Frontal cortex (tissue), 4 donors: Measurements from ENCODE around the gene FBXW11. TPM values are rescaled to one million over a fixed set of nuclear protein-coding genes. Genes with fewer than 3 reads are reported as not detected.

Source experiments
- DNase-seq, 2 donors: peaks; one replicate each; pipeline ENCODE4 v3.0.0; 2012; ENCODE audit warnings: low spot score in 2 of 2
- FAIRE-seq: peaks from 2 replicates; lab custom pipeline; 2012; peaks lifted over from hg19 to GRCh38; lab: Jason Lieb, UNC
- total RNA-seq: library from RNA; depleted of rRNA; stranded (reverse); fragments of >200 nt; gene quantifications from one replicate; pipeline ENCODE4 v1.2.3, GENCODE V29; 2014
- donor health status: control.
- donor health status: control.
- donor health status: control.

Gene FBXW11
- total RNA-seq, 1 donor from 2014 or later: 159 TPM

DNA sequence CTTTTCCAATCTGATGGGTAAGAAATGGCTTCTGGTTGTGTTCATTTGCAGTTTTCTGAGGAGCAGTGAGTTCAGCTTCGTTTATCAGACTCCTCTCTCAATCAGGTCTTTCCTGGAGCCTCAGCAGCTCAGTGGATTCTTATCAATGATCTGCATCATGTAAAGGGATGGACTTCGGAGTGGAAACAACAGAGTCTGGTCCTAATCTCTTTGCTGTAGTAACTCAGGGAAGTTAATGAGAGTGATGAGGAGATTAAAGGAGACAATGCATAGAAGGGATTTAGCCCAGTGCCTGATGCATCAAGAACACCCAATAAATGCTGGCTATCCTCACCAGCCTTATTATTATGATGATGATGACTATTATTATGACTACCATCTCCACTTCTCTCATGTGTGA, 173.7 kb downstream of the FBXW11 start:
- no peak for DNase-seq
- no peak for FAIRE-seq

GRCh38 chr5:171830686-171831085, 175.8 kb downstream of the FBXW11 start:
- FAIRE-seq (no peak), DNase-seq (no peak)

DNA sequence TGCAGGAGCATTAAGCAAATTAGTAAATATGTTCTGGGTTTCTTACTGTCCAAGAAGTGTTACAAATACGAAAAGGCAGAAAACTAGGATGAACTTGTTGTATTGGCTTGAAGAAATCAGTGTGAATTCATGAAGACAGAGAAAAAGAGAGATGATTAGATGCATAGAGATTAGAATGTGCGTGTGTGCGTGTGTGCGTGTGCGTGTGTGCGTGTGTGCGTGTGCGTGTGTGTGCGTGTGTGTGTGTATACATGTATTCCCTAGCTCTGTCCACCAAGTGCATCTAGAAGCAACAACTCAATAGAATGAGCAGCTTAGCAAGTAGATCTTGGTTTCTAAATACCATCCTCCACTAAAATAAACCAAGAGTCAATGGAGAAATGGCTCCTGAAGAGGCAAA, 179.3 kb downstream of the FBXW11 start:
- no peak for DNase-seq
- no peak for FAIRE-seq

DNA sequence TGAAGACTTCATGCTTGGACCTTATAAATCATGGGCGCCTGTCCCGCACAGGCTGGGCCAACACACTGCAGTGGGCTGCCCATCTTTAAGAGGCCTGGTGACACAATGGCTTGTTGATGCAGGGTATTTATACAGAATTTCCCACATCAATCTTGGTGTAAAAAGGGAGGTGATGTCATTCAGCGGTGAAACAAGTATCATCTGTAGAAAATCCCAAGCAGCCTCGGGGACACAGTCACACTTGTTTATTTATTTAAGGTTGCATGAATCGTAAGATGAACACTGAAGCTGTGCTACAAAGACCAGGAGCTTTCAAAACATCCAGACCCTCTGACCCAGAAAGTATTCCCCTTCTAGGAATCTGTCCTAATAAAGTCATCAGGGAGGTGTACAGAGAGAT, 180.3 kb downstream of the FBXW11 start:
- no peak for DNase-seq
- FAIRE-seq: no peak

DNA sequence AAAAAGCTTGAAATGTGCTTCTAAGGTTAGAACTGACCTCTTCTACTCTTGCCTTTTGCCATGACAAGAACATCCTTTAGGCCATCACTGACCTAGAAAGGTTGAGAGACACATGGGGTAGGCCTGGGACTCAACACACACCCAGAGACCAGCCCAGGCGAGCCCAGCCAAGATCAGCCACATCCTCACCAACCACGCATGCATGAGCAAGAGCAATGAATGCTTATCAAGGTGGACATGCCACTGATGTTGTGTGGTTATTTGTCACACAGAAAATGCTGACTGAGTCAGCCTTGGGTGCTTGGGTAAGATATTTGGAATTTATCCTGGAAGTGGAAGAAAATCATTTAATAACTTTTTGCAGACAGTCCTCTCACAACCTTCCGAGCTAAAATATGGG, 181.4 kb downstream of the FBXW11 start:
- no peak for FAIRE-seq
- no peak for DNase-seq

- DNase-seq (no peak), FAIRE-seq (no peak)
These were observed 183.2 kb downstream of the FBXW11 start for GRCh38 chr5:171823269-171823668.

GRCh38 chr5:171821286-171821685, 185.2 kb downstream of the FBXW11 start:
- DNase-seq: no peak
- no peak for FAIRE-seq

- FAIRE-seq: no peak
- no peak for DNase-seq
These were observed 185.9 kb downstream of the FBXW11 start for GRCh38 chr5:171820561-171820960.

DNA sequence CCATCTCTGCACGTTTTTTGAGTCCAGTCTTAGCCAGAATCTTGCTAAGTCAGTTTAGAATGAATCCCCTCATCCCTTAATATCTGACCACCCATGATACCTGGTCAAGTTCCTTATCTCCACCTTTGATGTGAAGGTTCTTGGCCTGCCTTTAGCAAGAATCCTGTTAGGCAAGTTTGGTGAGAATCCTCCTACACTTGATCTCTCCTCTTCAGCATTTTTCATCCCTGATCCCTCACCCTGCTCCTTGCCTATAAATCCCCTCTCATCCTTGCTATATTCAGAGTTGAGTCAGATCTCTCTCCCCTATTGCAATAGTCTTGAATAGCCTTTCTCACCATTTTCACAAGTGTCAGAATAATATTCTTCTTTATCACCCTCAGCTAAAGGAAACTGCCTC, 189.8 kb downstream of the FBXW11 start:
- no peak for DNase-seq
- FAIRE-seq: no peak

- DNase-seq: no peak
- FAIRE-seq: no peak
These were observed 192.5 kb downstream of the FBXW11 start for GRCh38 chr5:171813813-171814490.

- DNase-seq (no peak), FAIRE-seq (no peak)
These were observed 193.2 kb downstream of the FBXW11 start for GRCh38 chr5:171813270-171813669.

Other genes starting within 250 kb of the FBXW11 start
- not detected for gene SMIM23, start 220.8 kb downstream of the FBXW11 start, total RNA-seq
- 4.5 TPM for gene STK10, start 181.6 kb upstream of the FBXW11 start, total RNA-seq
- gene EFCAB9, start 187.5 kb upstream of the FBXW11 start, total RNA-seq: not detected